HG03460 (cell line): Measurements from ENCODE around the gene DCAF5.

ENCODE experiments used
- ATAC-seq: cut with Tn5 transposase; IDR thresholded peaks from one replicate; pipeline ENCODE4 v1.9.1; 2021; ENCODE audit not compliant: unreplicated experiment

DCAF5 gene

GRCh38 chr14:69149461-69150244 lies 3.3 kb downstream of the DCAF5 start:
- ATAC-seq, result no peak

- ATAC-seq, result no peak
These were observed 10.8 kb downstream of the DCAF5 start for GRCh38 chr14:69142101-69142500.

GRCh38 chr14:69141550-69141949 lies 11.4 kb downstream of the DCAF5 start:
- ATAC-seq, result no peak

- no peak for ATAC-seq
These were observed 13.2 kb downstream of the DCAF5 start for GRCh38 chr14:69139743-69140142.

GRCh38 chr14:69137843-69138535 lies 14.9 kb downstream of the DCAF5 start:
- ATAC-seq, result no peak

- no peak for ATAC-seq
These were observed 15.5 kb downstream of the DCAF5 start for GRCh38 chr14:69137416-69137815.

GRCh38 chr14:69135133-69135532 lies 17.8 kb downstream of the DCAF5 start:
- no peak for ATAC-seq

- no peak for ATAC-seq
These were observed 19.5 kb downstream of the DCAF5 start for GRCh38 chr14:69133206-69134125.

GRCh38 chr14:69132513-69133181 lies 20.3 kb downstream of the DCAF5 start:
- no peak for ATAC-seq

GRCh38 chr14:69131176-69131575 lies 21.7 kb downstream of the DCAF5 start:
- no peak for ATAC-seq

GRCh38 chr14:69129264-69129880 lies 23.5 kb downstream of the DCAF5 start:
- ATAC-seq, result no peak

- ATAC-seq, result no peak
These were observed 34.6 kb downstream of the DCAF5 start for GRCh38 chr14:69118305-69118704.

- no peak for ATAC-seq
These were observed 35.7 kb downstream of the DCAF5 start for GRCh38 chr14:69117020-69117767.

GRCh38 chr14:69115407-69116185 lies 37.3 kb downstream of the DCAF5 start:
- no peak for ATAC-seq

- ATAC-seq, result no peak
These were observed 38.2 kb downstream of the DCAF5 start for GRCh38 chr14:69114763-69115162.

- ATAC-seq, result no peak
These were observed 44.6 kb downstream of the DCAF5 start for GRCh38 chr14:69108358-69108757.

GRCh38 chr14:69107407-69108003 lies 45.4 kb downstream of the DCAF5 start:
- no peak for ATAC-seq

- ATAC-seq, result no peak
These were observed 46.5 kb downstream of the DCAF5 start for GRCh38 chr14:69106451-69106850.

GRCh38 chr14:69105326-69105725 lies 47.6 kb downstream of the DCAF5 start:
- ATAC-seq, result no peak
